ENCODE data around the gene MSI2.

GRCh38 chr17:57447357-57447989 is 191.2 kb downstream of the MSI2 start:
- TF ChIP-seq CTCF (IDR thresholded peaks at IDR 0.05) (no peak), POLR2AphosphoS5 (IDR thresholded peaks at IDR 0.05) (no peak), POLR2A (IDR thresholded peaks at IDR 0.05) (no peak)
